Cardiac muscle cell (in vitro differentiated cells and primary cell): Measurements from ENCODE around the gene PIP5K1C. TPM values are rescaled to one million over a fixed set of nuclear protein-coding genes. Genes with fewer than 3 reads are reported as not detected.

Experiments used
- DNase-seq, 2 donors: peaks; one replicate each; pipeline versions ENCODE4 v3.0.0 to v3.0.0-alpha.2; 2010 to 2017; ENCODE audit warnings: low read depth in 1 of 2, low spot score in 1 of 2
- H3K27ac ChIP-seq: fragments of 200-600 bp; sonication (generic); 2 replicates; pipeline ENCODE4 v1.5.1; 2016
- H3K27me3 ChIP-seq: fragments of 200-600 bp; sonication (generic); 2 replicates; pipeline ENCODE4 v1.6.0; 2016; ENCODE audit warnings: control low read depth
- H3K36me3 ChIP-seq: fragments of 200-600 bp; sonication (generic); 2 replicates; pipeline ENCODE4 v1.5.1; 2016; ENCODE audit warnings: control low read depth
- H3K4me1 ChIP-seq: fragments of 200-600 bp; sonication (generic); 2 replicates; pipeline ENCODE4 v1.8.1; 2017; ENCODE audit warnings: low read depth, mild to moderate bottlenecking, mixed run types
- H3K4me3 ChIP-seq: fragments of 200-600 bp; sonication (generic); 2 replicates; pipeline ENCODE4 v1.5.1; 2016; ENCODE audit warnings: mild to moderate bottlenecking
- H3K9me3 ChIP-seq: fragments of 200-600 bp; sonication (generic); 2 replicates; pipeline ENCODE4 v1.5.1; 2017; ENCODE audit warnings: low read depth, mild to moderate bottlenecking, control low read depth
- CTCF ChIP-seq: IDR thresholded peaks from 2 replicates; pipeline ENCODE4 v1.5.1; 2012; ENCODE audit warnings: low read depth, mild to moderate bottlenecking, low read length
- polyA plus RNA-seq: library from polyadenylated mRNA; unstranded; fragments of >200 nt; fragmentation: Nextera tagmentation; extraction: Ambion mirVana; gene quantifications from 2 replicates; pipeline ENCODE4 v1.2.1, GENCODE V29; 2016
- total RNA-seq: library from RNA; depleted of rRNA; stranded (reverse); fragments of >200 nt; gene quantifications from 2 replicates; pipeline ENCODE4 v1.2.3, GENCODE V29; 2016

The PIP5K1C gene
- total and polyA plus RNA-seq, 2 experiments from 2014 or later: 21.0 to 28.4 TPM

- H3K27me3 ChIP-seq: no peaks in the 10 kb centered on the region
- no peak overlapping the region for H3K27ac ChIP-seq
- H3K4me3 ChIP-seq: no peak overlapping the region
- no peaks in the 10 kb centered on the region for H3K9me3 ChIP-seq
- no peak for TF ChIP-seq CTCF
- DNase-seq: no peak
- H3K4me1 ChIP-seq: peaks cover 8% of the 10 kb centered on the region
- no peaks in the 10 kb centered on the region for H3K36me3 ChIP-seq
These were observed 4.1 kb downstream of the PIP5K1C start for GRCh38 chr19:3695986-3696659.

GRCh38 chr19:3695124-3695733 is 5.0 kb downstream of the PIP5K1C start:
- no peaks in the 10 kb centered on the region for H3K36me3 ChIP-seq
- DNase-seq: no peak
- no peaks in the 10 kb centered on the region for H3K9me3 ChIP-seq
- no peak overlapping the region for H3K4me3 ChIP-seq
- no peak for TF ChIP-seq CTCF
- H3K27ac ChIP-seq: no peak overlapping the region
- no peaks in the 10 kb centered on the region for H3K27me3 ChIP-seq
- peaks cover 8% of the 10 kb centered on the region for H3K4me1 ChIP-seq

GRCh38 chr19:3694361-3695123 is 5.7 kb downstream of the PIP5K1C start:
- TF ChIP-seq CTCF: no peak
- H3K9me3 ChIP-seq: no peaks in the 10 kb centered on the region
- H3K27ac ChIP-seq: no peak overlapping the region
- H3K27me3 ChIP-seq: no peaks in the 10 kb centered on the region
- H3K4me1 ChIP-seq: peaks cover 7% of the 10 kb centered on the region
- H3K36me3 ChIP-seq: no peaks in the 10 kb centered on the region
- no peak overlapping the region for H3K4me3 ChIP-seq
- no peak for DNase-seq

GRCh38 chr19:3693025-3693925 is 7.0 kb downstream of the PIP5K1C start:
- H3K27me3 ChIP-seq: no peaks in the 10 kb centered on the region
- DNase-seq: no peak
- no peak for TF ChIP-seq CTCF

More at GRCh38 chr19:3693025-3693925, 7.0 kb downstream of the PIP5K1C start:
- no peaks in the 10 kb centered on the region for H3K9me3 ChIP-seq
- H3K4me3 ChIP-seq: no peak overlapping the region
- H3K36me3 ChIP-seq: no peaks in the 10 kb centered on the region
- no peak overlapping the region for H3K27ac ChIP-seq
- peaks cover 1% of the 10 kb centered on the region for H3K4me1 ChIP-seq
